ENCODE results near the gene FKBP15. TPM values are rescaled to one million over a fixed set of nuclear protein-coding genes. Genes with fewer than 3 reads are reported as not detected.
"Not testable (repeated sequence)": the region's sequence is repeated elsewhere in the genome, so short reads cannot be mapped to it uniquely, and the experiment has no call there.

FKBP15 gene
- total RNA-seq, 4 donors from 2014 or later, result 14.1 to 30.3 (median 23.1) TPM

DNA sequence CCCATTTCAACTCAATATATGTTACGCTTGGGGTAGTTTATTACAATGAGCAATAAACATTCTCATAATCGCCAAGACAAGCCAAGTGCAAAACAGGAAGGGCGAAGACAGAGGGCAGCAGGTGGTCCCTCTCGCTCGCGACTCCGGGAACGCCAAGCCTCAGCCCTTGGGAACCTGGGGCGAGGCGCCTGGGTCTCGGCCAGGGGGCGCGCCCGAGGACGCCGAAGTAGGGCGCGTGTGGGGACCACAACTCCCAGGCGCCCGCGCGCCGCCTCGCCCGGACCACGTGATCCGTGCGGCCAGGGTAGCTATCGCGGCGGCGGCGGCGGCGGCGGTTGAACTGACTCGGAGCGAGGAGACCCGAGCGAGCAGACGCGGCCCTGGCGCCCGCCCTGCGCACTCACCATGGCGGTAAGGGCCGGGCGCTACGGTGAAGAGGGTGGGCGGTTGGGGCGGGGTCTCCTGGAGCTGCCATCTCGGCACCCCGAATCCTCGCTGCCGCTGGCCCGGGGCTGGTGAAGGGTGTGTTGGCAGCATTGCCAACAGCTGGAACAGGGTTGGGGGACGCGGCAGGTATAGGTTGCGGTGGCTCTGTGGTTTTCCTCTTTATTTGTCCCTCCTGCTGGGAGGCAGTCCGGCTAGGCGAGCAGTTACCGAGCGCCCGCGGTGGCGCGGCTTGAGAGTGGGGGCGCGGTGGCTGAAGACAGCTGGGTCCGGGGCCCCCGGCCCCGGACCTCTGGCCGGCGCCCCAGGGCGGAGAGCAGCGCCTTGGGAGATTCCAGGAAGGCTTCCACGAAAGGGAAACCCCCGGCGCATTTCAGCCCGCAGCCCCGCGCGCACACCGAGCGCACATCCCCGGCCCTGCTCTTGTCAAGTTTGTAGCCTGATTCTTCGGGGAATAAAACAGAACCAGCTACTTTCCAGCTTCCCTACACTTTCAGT, 70.1 kb downstream of the FKBP15 start, which contains the start of gene SLC31A2:
Gene SLC31A2 (plus strand): TSS at position 338 of the 942 bp plus-strand sequence. CDS start 68 bp downstream, at position 406.
- intact Hi-C loops (cut with DNase I; ENCODE audit: low total_unique reads), result no loop called here
- Histone ChIP-seq H3K9me3 (no peaks in the 10 kb centered on the region), H3K4me3 (peak within 1 kb of the TSS; percentile 71 to 82), H3K36me3 (no peaks in the 10 kb centered on the region), H3K4me1 (no peaks in the 10 kb centered on the region), H3K27ac (peak within 1 kb of the TSS; percentile 70 to 80), H3K27me3 (no peaks in the 10 kb centered on the region)
- peak; percentile 48 to 65 for TF ChIP-seq POLR2A (IDR thresholded peaks at IDR 0.05)
- TF ChIP-seq, protein P1, sequence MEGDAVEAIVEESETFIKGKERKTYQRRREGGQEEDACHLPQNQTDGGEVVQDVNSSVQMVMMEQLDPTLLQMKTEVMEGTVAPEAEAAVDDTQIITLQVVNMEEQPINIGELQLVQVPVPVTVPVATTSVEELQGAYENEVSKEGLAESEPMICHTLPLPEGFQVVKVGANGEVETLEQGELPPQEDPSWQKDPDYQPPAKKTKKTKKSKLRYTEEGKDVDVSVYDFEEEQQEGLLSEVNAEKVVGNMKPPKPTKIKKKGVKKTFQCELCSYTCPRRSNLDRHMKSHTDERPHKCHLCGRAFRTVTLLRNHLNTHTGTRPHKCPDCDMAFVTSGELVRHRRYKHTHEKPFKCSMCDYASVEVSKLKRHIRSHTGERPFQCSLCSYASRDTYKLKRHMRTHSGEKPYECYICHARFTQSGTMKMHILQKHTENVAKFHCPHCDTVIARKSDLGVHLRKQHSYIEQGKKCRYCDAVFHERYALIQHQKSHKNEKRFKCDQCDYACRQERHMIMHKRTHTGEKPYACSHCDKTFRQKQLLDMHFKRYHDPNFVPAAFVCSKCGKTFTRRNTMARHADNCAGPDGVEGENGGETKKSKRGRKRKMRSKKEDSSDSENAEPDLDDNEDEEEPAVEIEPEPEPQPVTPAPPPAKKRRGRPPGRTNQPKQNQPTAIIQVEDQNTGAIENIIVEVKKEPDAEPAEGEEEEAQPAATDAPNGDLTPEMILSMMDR (IDR thresholded peaks at IDR 0.05), result peak in 3 of 4 experiments; percentile 42 to 50 (median 48)
- DNase-seq, result peak; percentile 84

DNA sequence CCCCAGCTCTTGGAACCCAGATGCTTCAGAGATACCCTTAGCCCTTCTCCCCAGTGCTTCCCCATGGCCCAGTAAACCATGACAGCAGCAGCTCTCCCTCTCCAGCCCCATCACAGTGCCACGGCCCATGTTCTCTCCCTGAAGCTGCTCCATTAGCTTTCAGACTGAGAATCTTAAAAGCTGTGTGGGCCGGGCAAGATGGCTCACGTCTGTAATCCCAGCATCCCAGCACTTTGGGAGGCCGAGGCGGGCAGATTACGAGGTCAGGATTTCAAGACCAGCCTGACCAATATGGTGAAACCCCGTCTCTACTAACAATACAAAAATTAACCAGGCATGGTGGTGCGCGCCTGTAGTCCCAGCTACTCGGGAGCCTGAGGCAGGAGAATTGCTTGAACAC, 71.5 kb downstream of the FKBP15 start:
- intact Hi-C loops (cut with DNase I; ENCODE audit: low total_unique reads); H3K9me3 ChIP-seq: not testable (repeated sequence)

GRCh38 chr9:113148781-113149510, 72.1 kb downstream of the FKBP15 start:
- TF ChIP-seq POLR2A (IDR thresholded peaks at IDR 0.05), result no peak
- TF ChIP-seq, protein P1 (IDR thresholded peaks at IDR 0.05), result no peak
- Histone ChIP-seq H3K4me1 (no peaks in the 10 kb centered on the region), H3K27ac (no peak overlapping the region), H3K4me3 (no peak overlapping the region), H3K9me3 (no peaks in the 10 kb centered on the region), H3K27me3 (no peaks in the 10 kb centered on the region), H3K36me3 (no peaks in the 10 kb centered on the region)
- intact Hi-C loops (cut with DNase I; ENCODE audit: low total_unique reads), result no loop called here
- DNase-seq, result no peak

More for the DNA sequence above, 71.5 kb downstream of the FKBP15 start:
- not testable (repeated sequence) for H3K36me3 ChIP-seq, H3K27ac ChIP-seq, DNase-seq, H3K4me1 ChIP-seq, H3K27me3 ChIP-seq, H3K4me3 ChIP-seq

DNA sequence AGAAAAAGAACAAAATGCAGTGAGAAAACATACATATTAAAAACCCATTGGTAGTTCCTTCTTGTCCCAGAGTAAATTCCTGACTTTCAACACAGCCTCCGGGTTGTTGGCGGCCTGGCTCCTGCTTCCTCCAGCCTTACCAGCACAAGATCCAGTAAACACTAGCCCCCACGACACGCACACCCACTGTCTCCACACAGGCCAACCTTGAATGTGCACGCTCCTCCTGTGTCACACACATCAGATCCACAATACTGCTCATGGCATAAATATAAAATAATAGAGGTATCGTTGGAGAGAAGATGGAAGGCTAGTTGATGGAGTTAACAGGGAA, 72.7 kb downstream of the FKBP15 start:
- TF ChIP-seq POLR2A (IDR thresholded peaks at IDR 0.05), result no peak
- TF ChIP-seq, protein P1 (IDR thresholded peaks at IDR 0.05), result no peak
- H3K4me1 ChIP-seq, result no peaks in the 10 kb centered on the region
- no peaks in the 10 kb centered on the region for H3K27me3 ChIP-seq
- intact Hi-C loops (cut with DNase I; ENCODE audit: low total_unique reads), result no loop called here
- H3K4me3 ChIP-seq, result no peak overlapping the region
- no peak overlapping the region for H3K27ac ChIP-seq
- no peaks in the 10 kb centered on the region for H3K36me3 ChIP-seq
- no peak for DNase-seq
- H3K9me3 ChIP-seq, result no peaks in the 10 kb centered on the region

- DNase-seq, result no peak
- H3K27me3 ChIP-seq, result no peaks in the 10 kb centered on the region
- no peaks in the 10 kb centered on the region for H3K36me3 ChIP-seq
- intact Hi-C loops (cut with DNase I; ENCODE audit: low total_unique reads), result no loop called here
- H3K4me3 ChIP-seq, result no peak overlapping the region
- no peak overlapping the region for H3K27ac ChIP-seq
- TF ChIP-seq, protein P1 (IDR thresholded peaks at IDR 0.05), result no peak
- TF ChIP-seq POLR2A (IDR thresholded peaks at IDR 0.05), result no peak
- no peaks in the 10 kb centered on the region for H3K9me3 ChIP-seq
- H3K4me1 ChIP-seq, result no peaks in the 10 kb centered on the region
These were observed 77.4 kb downstream of the FKBP15 start for GRCh38 chr9:113143432-113144227.

GRCh38 chr9:113140896-113141295, 80.2 kb downstream of the FKBP15 start:
- H3K27me3 ChIP-seq; intact Hi-C loops (cut with DNase I; ENCODE audit: low total_unique reads); H3K9me3 ChIP-seq; H3K36me3 ChIP-seq; H3K4me3 ChIP-seq; DNase-seq; H3K27ac ChIP-seq; H3K4me1 ChIP-seq: not testable (repeated sequence)

All from uterus (tissue), 4 donors.